B cell (primary cell): Measurements from ENCODE around the gene CACNA1F. TPM values are rescaled to one million over a fixed set of nuclear protein-coding genes. Genes with fewer than 3 reads are reported as not detected.
A peak's percentile ranks its signal among the peaks of the same experiment; 100 is the strongest.

Experiments used
- ATAC-seq: fragments of 200-7000 bp; cut with Tn5 transposase; one replicate; pipeline ENCODE4 v1.10.0; 2021; ENCODE audit warnings: low read depth, mild to moderate bottlenecking, moderate number of reproducible peaks, moderate library complexity
- CTCF ChIA-PET: fragments of 350-600 bp; sonication (Branson Sonifier 250); formaldehyde crosslinking; loops from one replicate; lab custom pipeline; 2021; ENCODE audit warnings: antibody characterized with exemption, inconsistent platforms; lab: Charles Lee
- POLR2A ChIA-PET: fragments of 350-600 bp; sonication (Branson Sonifier 250); formaldehyde crosslinking; loops from one replicate; lab custom pipeline; 2021; ENCODE audit warnings: antibody characterized with exemption; lab: Charles Lee
- DNase-seq: peaks from one replicate; pipeline ENCODE4 v3.0.0; 2013
- H2AFZ ChIP-seq: 2 replicates; pipeline ENCODE4 v1.6.1; 2012; ENCODE audit warnings: mild to moderate bottlenecking, low read depth, low read length; ENCODE audit not compliant: insufficient read depth, poor library complexity, severe bottlenecking
- H3K27ac ChIP-seq, 2 donors: 1 replicate in 1 of 2; 2 replicates in 1 of 2; pipeline ENCODE4 v1.5.1; 2012 to 2013; ENCODE audit warnings: low read length in 2 of 2, mild to moderate bottlenecking in 2 of 2, moderate library complexity in 1 of 2
- H3K27me3 ChIP-seq, 4 experiments: fragments of 200-600 bp in 1 of 4; sonication (generic) in 1 of 4; replicated peaks in 1 of 4; 1 replicate in 2 of 4; 2 replicates in 2 of 4; pipeline versions ENCODE4 v1.6.1 to v1.7.0; 2013 to 2016; ENCODE audit warnings: low read length in 3 of 4, mild to moderate bottlenecking in 2 of 4, mixed read lengths in 1 of 4, moderate library complexity in 1 of 4; ENCODE audit not compliant: insufficient read depth in 4 of 4, control insufficient read depth in 3 of 4; ENCODE audit errors: control extremely low read depth in 1 of 4
- H3K36me3 ChIP-seq, 2 experiments: replicated peaks in 1 of 2; 1 replicate in 1 of 2; 2 replicates in 1 of 2; pipeline versions ENCODE4 v1.6.1 to v1.7.1; 2013; ENCODE audit warnings: low read length in 1 of 2; ENCODE audit not compliant: insufficient read depth in 2 of 2, control insufficient read depth in 1 of 2; ENCODE audit errors: control extremely low read depth in 1 of 2, extremely low read depth in 1 of 2
- H3K4me1 ChIP-seq, 2 donors: fragments of 200-600 bp in 1 of 2; sonication (generic) in 1 of 2; 1 replicate in 1 of 2; 2 replicates in 1 of 2; pipeline versions ENCODE4 v1.5.1 to v1.6.1; 2013 to 2017; ENCODE audit warnings: low read length in 2 of 2; ENCODE audit not compliant: control insufficient read depth in 2 of 2, insufficient read depth in 2 of 2
- H3K4me2 ChIP-seq: replicated peaks from 2 replicates; pipeline ENCODE3; 2012; ENCODE audit warnings: mild to moderate bottlenecking, low read depth, low read length; ENCODE audit not compliant: poor library complexity, severe bottlenecking
- H3K4me3 ChIP-seq, 5 experiments: fragments of 200-600 bp in 1 of 5; sonication (generic) in 1 of 5; 1 replicate in 3 of 5; 2 replicates in 2 of 5; pipeline versions ENCODE4 v1.5.1 to v1.7.0; 2011 to 2016; ENCODE audit warnings: low read length in 4 of 5, mild to moderate bottlenecking in 4 of 5, low read depth in 2 of 5, control low read depth in 1 of 5, moderate library complexity in 1 of 5; ENCODE audit not compliant: insufficient read depth in 1 of 5; ENCODE audit errors: control extremely low read depth in 1 of 5, extremely low read depth in 1 of 5
- H3K79me2 ChIP-seq: fragments of 200-600 bp; sonication (generic); one replicate; pipeline ENCODE4 v1.6.0; 2016; ENCODE audit warnings: low read length; ENCODE audit not compliant: control insufficient read depth, insufficient read depth
- H3K9ac ChIP-seq: fragments of 200-600 bp; sonication (generic); 2 replicates; pipeline ENCODE4 v1.6.1; 2017; ENCODE audit warnings: mild to moderate bottlenecking, low read length, moderate library complexity
- H3K9me3 ChIP-seq, 3 donors: one replicate each; pipeline versions ENCODE4 v1.6.1 to v1.7.1; 2013; ENCODE audit warnings: low read length in 2 of 3; ENCODE audit not compliant: control insufficient read depth in 2 of 3, insufficient read depth in 1 of 3; ENCODE audit errors: control extremely low read depth in 1 of 3
- H4K20me1 ChIP-seq: 2 replicates; pipeline ENCODE4 v1.6.0; 2012; ENCODE audit warnings: mild to moderate bottlenecking, low read length; ENCODE audit not compliant: insufficient read depth, control insufficient read depth, poor library complexity, severe bottlenecking
- H3K27ac Mint-ChIP-seq: one replicate; pipeline ENCODE4 v1.8.0; 2021; ENCODE audit warnings: mixed read lengths
- H3K27me3 Mint-ChIP-seq: one replicate; pipeline ENCODE4 v1.8.0; 2021; ENCODE audit warnings: mixed read lengths
- H3K4me1 Mint-ChIP-seq: one replicate; pipeline ENCODE4 v1.8.0; 2021; ENCODE audit warnings: mixed read lengths
- H3K4me3 Mint-ChIP-seq: one replicate; pipeline ENCODE4 v1.8.0; 2021; ENCODE audit warnings: mixed read lengths
- H3K9me3 Mint-ChIP-seq: one replicate; pipeline ENCODE4 v1.8.0; 2022; ENCODE audit warnings: mixed read lengths; ENCODE audit not compliant: insufficient read depth
- CTCF ChIP-seq: fragments of 200-600 bp; IDR thresholded peaks from one replicate; pipeline ENCODE4 v1.8.0; 2022; ENCODE audit warnings: antibody characterized with exemption, mild to moderate bottlenecking
- EZH2 ChIP-seq: IDR thresholded peaks from 2 replicates; pipeline ENCODE4 v1.6.1; 2012; ENCODE audit warnings: borderline replicate concordance, low read depth, mild to moderate bottlenecking, moderate library complexity, low read length; ENCODE audit not compliant: insufficient read depth, poor library complexity, severe bottlenecking
- WGBS: methylation state at CpG from one replicate; pipeline ENCODE4 v1.1.5; 2013; ENCODE audit warnings: missing lambda C conversion rate; ENCODE audit not compliant: insufficient coverage; 5-methylcytosine and 5-hydroxymethylcytosine counted together
- intact Hi-C: fragments of 100-400 bp; cut with micrococcal nuclease; formaldehyde crosslinking; loops from one replicate; pipeline ENCODE4 v1.10.0; 2022
- polyA plus RNA-seq: library from polyadenylated mRNA; depleted of rRNA; stranded (reverse); fragments of >200 nt; gene quantifications from 2 replicates; pipeline ENCODE4 v1.2.3, GENCODE V29; 2012
- total RNA-seq, 2 donors: library from RNA; stranded (reverse); fragments of 120-200 nt in 1 of 2; gene quantifications; 1 replicate in 1 of 2; 2 replicates in 1 of 2; pipeline versions ENCODE4 v1.2.3 to v1.2.4, GENCODE V29; 2013 to 2022

The CACNA1F gene
- total and polyA plus RNA-seq, 2 donors (not counting 1 experiment from before 2014, with no cell fraction given), result 6.7 to 9.3 TPM

DNA sequence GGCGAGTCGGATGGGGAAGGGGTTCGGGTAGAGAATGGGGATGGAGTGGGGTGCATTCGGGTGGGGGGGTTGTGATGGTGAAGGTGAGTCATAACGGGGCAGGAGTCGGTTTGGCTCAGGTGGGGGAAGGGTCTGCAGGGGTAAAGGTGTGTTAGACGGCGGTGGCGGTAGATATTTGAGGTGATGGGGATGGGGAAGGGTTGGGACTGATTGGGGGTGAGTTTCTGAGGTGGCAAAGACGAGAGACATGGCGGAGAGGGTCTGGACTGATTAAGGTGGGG, 33.9 kb downstream of the CACNA1F start:
- Histone ChIP-seq H2AFZ (no peak overlapping the region), H3K4me1 (peaks cover 4 to 13% of the 10 kb centered on the region in 2 donors), H3K36me3 (no peaks in the 10 kb centered on the region), H3K27me3 (no peaks in the 10 kb centered on the region), H3K9me3 (no peaks in the 10 kb centered on the region), H3K9ac (no peak overlapping the region), H3K4me3 (peak overlapping the region in 1 of 5 experiments; percentile 36), H3K79me2 (no peaks in the 10 kb centered on the region), H3K27ac (no peak overlapping the region), H3K4me2 (peak overlapping the region; percentile 82), H4K20me1 (no peaks in the 10 kb centered on the region)
- H3K4me1 Mint-ChIP-seq, result peaks cover 6% of the 10 kb centered on the region
- ChIA-PET POLR2A (no interaction called here), CTCF (no interaction called here)
- H3K9me3 Mint-ChIP-seq, result no peaks in the 10 kb centered on the region
- ATAC-seq, result no peak
- no peaks in the 10 kb centered on the region for H3K27me3 Mint-ChIP-seq
- whole genome bisulfite sequencing, result 27% methylated on average over 9 of the region's 11 CpGs
- no peak for DNase-seq
- no peak overlapping the region for H3K4me3 Mint-ChIP-seq
- no peak overlapping the region for H3K27ac Mint-ChIP-seq
- no peak for TF ChIP-seq CTCF
- TF ChIP-seq EZH2, result no peak
- intact Hi-C loops, result no loop called here

GRCh38 chrX:49198540-49199314, 34.4 kb downstream of the CACNA1F start:
- Histone ChIP-seq H3K4me2 (no peak overlapping the region), H3K4me1 (peaks cover 4 to 13% of the 10 kb centered on the region in 2 donors), H3K4me3 (no peak overlapping the region), H3K9me3 (no peaks in the 10 kb centered on the region), H4K20me1 (no peaks in the 10 kb centered on the region), H3K9ac (no peak overlapping the region), H3K36me3 (no peaks in the 10 kb centered on the region), H3K27ac (no peak overlapping the region), H3K27me3 (no peaks in the 10 kb centered on the region), H2AFZ (no peak overlapping the region), H3K79me2 (no peaks in the 10 kb centered on the region)
- intact Hi-C loops, result no loop called here
- Mint-ChIP-seq H3K27ac (no peak overlapping the region), H3K4me3 (peak overlapping the region; percentile 50), H3K9me3 (no peaks in the 10 kb centered on the region), H3K27me3 (no peaks in the 10 kb centered on the region), H3K4me1 (peaks cover 8% of the 10 kb centered on the region)
- ChIA-PET POLR2A (no interaction called here), CTCF (no interaction called here)
- 32% methylated on average over 3 of the region's 12 CpGs for WGBS
- no peak for ATAC-seq
- DNase-seq, result no peak
- TF ChIP-seq CTCF (no peak), EZH2 (no peak)
